Body of pancreas (tissue), 4 donors: ENCODE data around the gene ACSS3.

Experiments used
- CTCF ChIP-seq, 7 experiments: fragments of 450-650 bp in 4 of 7; fragments of 200-600 bp in 3 of 7; sonication (generic) in 3 of 7; IDR thresholded peaks; one replicate each; pipeline ENCODE4 v1.5.1; 2016 to 2019; ENCODE audit warnings: antibody characterized with exemption in 7 of 7
- POLR2A ChIP-seq, 3 donors: fragments of 450-650 bp; IDR thresholded peaks; one replicate each; pipeline ENCODE4 v1.6.1; 2016; ENCODE audit warnings: antibody characterized with exemption in 3 of 3, mild to moderate bottlenecking in 2 of 3

- TF ChIP-seq POLR2A (IDR thresholded peaks at IDR 0.05) (no peak), CTCF (IDR thresholded peaks at IDR 0.05) (no peak)
Observed at GRCh38 chr12:81274637-81275529, 197.0 kb downstream of the ACSS3 start.
